Kidney (tissue), 14 donors: ENCODE data around the gene SMIM43. TPM values are rescaled to one million over a fixed set of nuclear protein-coding genes. Genes with fewer than 3 reads are reported as not detected.

Source experiments
- DNase-seq, 5 donors: peaks; one replicate each; pipeline ENCODE4 v3.0.0-alpha.2; 2013 to 2020
- FAIRE-seq: peaks from 2 replicates; lab custom pipeline; 2012; peaks lifted over from hg19 to GRCh38; lab: Jason Lieb, UNC
- H3K27ac ChIP-seq, 2 donors: one replicate each; pipeline ENCODE4 v1.7.0; 2013; ENCODE audit warnings: low read depth in 2 of 2, low read length in 2 of 2, inconsistent platforms in 1 of 2
- H3K27me3 ChIP-seq: one replicate; pipeline ENCODE4 v1.7.1; 2013; ENCODE audit warnings: low read length, inconsistent platforms; ENCODE audit not compliant: control insufficient read depth, insufficient read depth
- H3K36me3 ChIP-seq, 3 donors: one replicate each; pipeline versions ENCODE4 v1.7.0 to v1.7.1; 2013; ENCODE audit warnings: low read length in 3 of 3, control low read depth in 1 of 3, inconsistent platforms in 1 of 3; ENCODE audit not compliant: insufficient read depth in 3 of 3, control insufficient read depth in 2 of 3
- H3K4me1 ChIP-seq, 3 donors: one replicate each; pipeline versions ENCODE4 v1.7.0 to v1.7.1; 2013; ENCODE audit warnings: low read length in 3 of 3, inconsistent platforms in 1 of 3, low read depth in 1 of 3; ENCODE audit not compliant: control insufficient read depth in 2 of 3, insufficient read depth in 2 of 3
- H3K4me3 ChIP-seq, 3 donors: one replicate each; pipeline versions ENCODE4 v1.7.0 to v1.8.1; 2013; ENCODE audit warnings: low read length in 3 of 3, control low read depth in 1 of 3, inconsistent platforms in 1 of 3
- H3K9ac ChIP-seq, 3 donors: one replicate each; pipeline versions ENCODE4 v1.7.0 to v1.7.1; 2013; ENCODE audit warnings: low read length in 3 of 3, control low read depth in 1 of 3, inconsistent platforms in 1 of 3
- H3K9me3 ChIP-seq, 3 donors: one replicate each; pipeline versions ENCODE4 v1.7.0 to v1.7.1; 2013; ENCODE audit warnings: low read length in 3 of 3, control low read depth in 1 of 3, inconsistent platforms in 1 of 3; ENCODE audit not compliant: control insufficient read depth in 2 of 3, insufficient read depth in 1 of 3
- intact Hi-C: fragments of 100-400 bp; cut with DNase I; formaldehyde crosslinking; loops from one replicate; pipeline ENCODE4 v1.11.1; 2022
- polyA plus RNA-seq: library from polyadenylated mRNA; stranded (reverse); fragments of 350-450 nt; fragmentation: Illumina TruSeq; extraction: RNeasy Lipid Tissue Mini Kit (QIAGEN cat#74804); gene quantifications from one replicate; pipeline ENCODE4 v1.2.3, GENCODE V29; 2014; ENCODE audit warnings: low read depth, low replicate concordance; ENCODE audit not compliant: insufficient read depth
- total RNA-seq: library from RNA; stranded (reverse); fragmentation: NEBNext Ultra II Directional; extraction: Animal tissue kit (Norgen Biotek cat#: 25700); gene quantifications from one replicate; pipeline ENCODE4 v1.2.1, GENCODE V29; 2021
- TF ChIP-seq, protein P1 (sequence below): IDR thresholded peaks from 3 replicates; pipeline ENCODE4 v1.5.1; 2012; ENCODE audit warnings: mild to moderate bottlenecking, moderate library complexity, borderline replicate concordance; ENCODE audit not compliant: insufficient read depth; ENCODE audit errors: extremely low read depth
- donor health status: control.
- donor health status: control.
- donor health status: control.
- donor health status: control.
- donor health status: control.
- donor health status: DM: yes; HTN: yes; CAD: no.
- donor health status: Normal renal cell carcinoma (clear cell type).

Gene SMIM43
- total and polyA plus RNA-seq, 2 donors from 2014 or later: not detected

DNA sequence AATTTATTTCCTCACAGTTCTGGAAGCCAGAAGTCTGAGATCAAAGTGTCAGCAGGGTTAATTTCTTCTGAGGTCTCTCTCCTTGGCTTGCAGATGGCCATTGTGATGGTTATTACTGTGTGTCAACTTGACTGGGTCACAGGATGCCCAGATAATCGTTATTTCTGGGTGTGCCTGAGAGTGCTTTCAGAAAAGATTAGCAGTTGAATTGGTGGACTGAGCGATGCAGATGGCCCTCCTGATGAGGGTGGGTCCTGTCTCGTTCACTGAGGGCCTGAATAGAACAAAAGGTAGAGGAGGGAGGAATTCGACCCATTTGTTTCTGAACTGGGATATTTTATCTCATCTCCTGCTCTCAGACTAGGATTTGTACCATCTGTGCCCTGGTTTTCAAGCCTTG lies 15.7 kb downstream of the SMIM43 start:
- TF ChIP-seq, protein P1, sequence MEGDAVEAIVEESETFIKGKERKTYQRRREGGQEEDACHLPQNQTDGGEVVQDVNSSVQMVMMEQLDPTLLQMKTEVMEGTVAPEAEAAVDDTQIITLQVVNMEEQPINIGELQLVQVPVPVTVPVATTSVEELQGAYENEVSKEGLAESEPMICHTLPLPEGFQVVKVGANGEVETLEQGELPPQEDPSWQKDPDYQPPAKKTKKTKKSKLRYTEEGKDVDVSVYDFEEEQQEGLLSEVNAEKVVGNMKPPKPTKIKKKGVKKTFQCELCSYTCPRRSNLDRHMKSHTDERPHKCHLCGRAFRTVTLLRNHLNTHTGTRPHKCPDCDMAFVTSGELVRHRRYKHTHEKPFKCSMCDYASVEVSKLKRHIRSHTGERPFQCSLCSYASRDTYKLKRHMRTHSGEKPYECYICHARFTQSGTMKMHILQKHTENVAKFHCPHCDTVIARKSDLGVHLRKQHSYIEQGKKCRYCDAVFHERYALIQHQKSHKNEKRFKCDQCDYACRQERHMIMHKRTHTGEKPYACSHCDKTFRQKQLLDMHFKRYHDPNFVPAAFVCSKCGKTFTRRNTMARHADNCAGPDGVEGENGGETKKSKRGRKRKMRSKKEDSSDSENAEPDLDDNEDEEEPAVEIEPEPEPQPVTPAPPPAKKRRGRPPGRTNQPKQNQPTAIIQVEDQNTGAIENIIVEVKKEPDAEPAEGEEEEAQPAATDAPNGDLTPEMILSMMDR: no peak
- FAIRE-seq: no peak
- Histone ChIP-seq H3K9ac (no peak overlapping the region), H3K4me3 (no peak overlapping the region), H3K9me3 (no peaks in the 10 kb centered on the region), H3K4me1 (no peaks in the 10 kb centered on the region), H3K27ac (no peak overlapping the region), H3K36me3 (no peaks in the 10 kb centered on the region), H3K27me3 (no peaks in the 10 kb centered on the region)
- no peak for DNase-seq
- intact Hi-C loops: no loop called here

DNA sequence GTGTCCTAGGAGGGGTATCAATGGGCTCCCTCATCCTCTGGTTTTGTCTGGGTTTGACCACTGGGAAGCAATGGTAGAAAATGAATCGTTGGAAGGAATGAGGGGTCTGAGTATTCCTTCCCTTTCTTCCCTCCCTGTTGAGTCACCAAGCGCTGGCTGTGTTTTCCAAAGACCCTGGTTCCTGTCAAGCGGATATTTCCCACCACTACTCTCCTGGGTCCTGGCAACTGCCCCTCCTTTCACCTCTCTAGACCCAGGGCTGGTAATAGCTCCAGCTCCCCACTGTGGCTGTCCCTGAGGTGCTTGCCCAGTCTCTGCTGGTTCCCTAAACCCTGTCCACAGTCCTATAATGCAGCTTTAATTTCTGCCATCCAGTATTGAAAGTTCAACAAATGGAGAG lies 22.2 kb downstream of the SMIM43 start:
- Histone ChIP-seq H3K9ac (no peak overlapping the region), H3K27me3 (no peaks in the 10 kb centered on the region), H3K4me3 (no peak overlapping the region), H3K36me3 (no peaks in the 10 kb centered on the region), H3K4me1 (peaks cover 0 to 8% (median 0%) of the 10 kb centered on the region in 3 donors), H3K27ac (no peak overlapping the region), H3K9me3 (no peaks in the 10 kb centered on the region)
- intact Hi-C loops: no loop called here
- DNase-seq: no peak
- FAIRE-seq: no peak
- TF ChIP-seq, protein P1: no peak

DNA sequence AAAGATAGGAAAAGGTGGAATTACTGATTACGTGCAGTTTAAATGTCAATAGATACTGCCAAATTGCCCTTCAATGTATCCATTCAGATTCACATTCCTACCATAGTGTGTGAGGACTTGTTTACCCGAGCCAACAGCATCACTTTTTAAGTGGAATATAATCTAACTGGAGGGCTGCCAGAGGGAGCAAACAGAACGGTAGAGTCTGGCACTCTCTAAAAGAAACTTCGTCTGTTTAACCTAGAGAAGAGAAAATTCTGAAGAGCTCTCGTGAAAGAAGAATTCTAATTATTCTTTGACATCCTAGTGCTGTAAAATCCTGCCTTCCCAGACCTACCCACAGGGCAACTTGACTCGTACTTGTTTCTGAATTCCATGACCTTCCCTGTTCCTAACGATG lies 23.2 kb downstream of the SMIM43 start:
- H3K36me3 ChIP-seq: no peaks in the 10 kb centered on the region
- intact Hi-C loops: no loop called here
- no peak overlapping the region for H3K4me3 ChIP-seq
- TF ChIP-seq, protein P1: no peak
- FAIRE-seq (no peak), DNase-seq (no peak)
- H3K9me3 ChIP-seq: no peaks in the 10 kb centered on the region
- no peak overlapping the region for H3K9ac ChIP-seq
- H3K27ac ChIP-seq: no peak overlapping the region
- H3K4me1 ChIP-seq: peaks cover 0 to 8% (median 0%) of the 10 kb centered on the region in 3 donors
- no peaks in the 10 kb centered on the region for H3K27me3 ChIP-seq

DNA sequence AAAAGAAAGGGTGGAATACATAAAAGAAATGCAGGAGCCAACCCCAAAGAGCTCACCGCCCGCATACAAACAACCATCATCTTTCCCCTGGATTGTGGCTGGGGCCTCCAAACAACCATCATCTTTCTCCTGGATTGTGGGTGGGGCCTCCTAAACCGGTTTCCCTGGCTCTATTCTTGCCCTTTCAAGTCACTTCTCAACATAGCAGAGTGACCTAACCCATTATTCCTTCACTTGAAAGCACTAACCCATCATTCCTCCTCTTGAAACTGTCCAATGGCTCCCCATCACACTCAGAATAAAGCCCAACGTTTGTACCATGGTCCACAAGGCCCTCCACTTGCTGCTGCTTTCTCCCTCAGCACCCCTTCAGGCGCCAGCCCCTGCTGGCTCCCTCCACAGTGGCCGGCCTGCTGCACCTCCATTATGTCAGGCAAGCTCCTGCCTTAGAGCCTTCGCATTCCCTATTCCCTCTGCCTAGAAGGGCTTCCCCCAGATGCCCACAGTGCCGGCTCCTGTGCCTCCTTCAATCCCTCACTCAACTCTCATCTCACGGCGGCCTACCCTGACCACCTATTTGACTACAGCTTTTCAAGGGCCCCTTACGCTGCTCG lies 24.1 kb downstream of the SMIM43 start:
- peaks cover 0 to 8% (median 0%) of the 10 kb centered on the region in 3 donors for H3K4me1 ChIP-seq
- no peaks in the 10 kb centered on the region for H3K36me3 ChIP-seq
- intact Hi-C loops: no loop called here
- DNase-seq (no peak), FAIRE-seq (no peak)
- no peak overlapping the region for H3K9ac ChIP-seq
- no peak overlapping the region for H3K27ac ChIP-seq
- no peaks in the 10 kb centered on the region for H3K9me3 ChIP-seq
- TF ChIP-seq, protein P1: no peak
- no peak overlapping the region for H3K4me3 ChIP-seq
- no peaks in the 10 kb centered on the region for H3K27me3 ChIP-seq
